Mesenchymal stem cell (in vitro differentiated cells and primary cell): Measurements from ENCODE around the gene CAMK1D.
A peak's percentile ranks its signal among the peaks of the same experiment; 100 is the strongest.

Experiments
- DNase-seq: peaks from one replicate; pipeline ENCODE4 v3.0.0-alpha.2; 2013
- H2AFZ ChIP-seq: one replicate; pipeline ENCODE4 v1.6.1; 2013; ENCODE audit warnings: low read depth, mild to moderate bottlenecking, control low read depth, inconsistent platforms, low read length, moderate library complexity
- H2AK5ac ChIP-seq: 2 replicates; pipeline ENCODE4 v1.6.1; 2013; ENCODE audit warnings: low read length, moderate library complexity, mild to moderate bottlenecking, inconsistent platforms; ENCODE audit not compliant: severe bottlenecking
- H2BK120ac ChIP-seq: one replicate; pipeline ENCODE4 v1.6.1; 2013; ENCODE audit warnings: low read depth, mild to moderate bottlenecking, inconsistent platforms, low read length, moderate library complexity
- H2BK12ac ChIP-seq, 2 experiments: one replicate each; pipeline ENCODE4 v1.6.1; 2013; ENCODE audit warnings: inconsistent platforms in 2 of 2, low read length in 2 of 2, mild to moderate bottlenecking in 2 of 2, moderate library complexity in 2 of 2, control low read depth in 1 of 2
- H2BK15ac ChIP-seq: one replicate; pipeline ENCODE4 v1.6.1; 2013; ENCODE audit warnings: mild to moderate bottlenecking, low read depth, inconsistent platforms; ENCODE audit not compliant: poor library complexity, severe bottlenecking
- H2BK5ac ChIP-seq: 2 replicates; pipeline ENCODE4 v1.6.1; 2013; ENCODE audit warnings: low read depth, mild to moderate bottlenecking, low read length, control low read depth, inconsistent platforms; ENCODE audit not compliant: poor library complexity, severe bottlenecking
- H3K14ac ChIP-seq, 2 experiments: one replicate each; pipeline ENCODE4 v1.6.1; 2013; ENCODE audit warnings: inconsistent platforms in 2 of 2, low read length in 2 of 2, control low read depth in 1 of 2, mild to moderate bottlenecking in 1 of 2, moderate library complexity in 1 of 2
- H3K18ac ChIP-seq, 2 experiments: one replicate each; pipeline ENCODE4 v1.6.1; 2013; ENCODE audit warnings: inconsistent platforms in 2 of 2, low read length in 2 of 2, control low read depth in 1 of 2, low read depth in 1 of 2, mild to moderate bottlenecking in 1 of 2
- H3K23ac ChIP-seq, 2 experiments: one replicate each; pipeline ENCODE4 v1.6.1; 2013; ENCODE audit warnings: inconsistent platforms in 2 of 2, low read length in 2 of 2, mild to moderate bottlenecking in 2 of 2, moderate library complexity in 2 of 2, control low read depth in 1 of 2
- H3K27ac ChIP-seq: 2 replicates; pipeline ENCODE4 v1.5.1; 2013; ENCODE audit warnings: mild to moderate bottlenecking, moderate library complexity, low read length, control low read depth, inconsistent platforms; ENCODE audit not compliant: poor library complexity, severe bottlenecking
- H3K27me3 ChIP-seq, 2 experiments: 2 replicates each; pipeline versions ENCODE4 v1.6.1 to v1.7.0; 2013; ENCODE audit warnings: low read length in 2 of 2, mild to moderate bottlenecking in 2 of 2, moderate library complexity in 2 of 2, control low read depth in 1 of 2, inconsistent platforms in 1 of 2; ENCODE audit not compliant: control insufficient read depth in 1 of 2, insufficient read depth in 1 of 2
- H3K36me3 ChIP-seq, 2 experiments: 2 replicates each; pipeline versions ENCODE4 v1.6.1 to v1.7.0; 2013; ENCODE audit warnings: low read length in 2 of 2, control low read depth in 1 of 2, inconsistent platforms in 1 of 2, low read depth in 1 of 2, mild to moderate bottlenecking in 1 of 2; ENCODE audit not compliant: insufficient read depth in 2 of 2, control insufficient read depth in 1 of 2
- H3K4ac ChIP-seq, 2 experiments: one replicate each; pipeline ENCODE4 v1.6.1; 2013; ENCODE audit warnings: inconsistent platforms in 2 of 2, low read length in 2 of 2, mild to moderate bottlenecking in 2 of 2, moderate library complexity in 2 of 2, control low read depth in 1 of 2, low read depth in 1 of 2
- H3K4me1 ChIP-seq: 2 replicates; pipeline ENCODE4 v1.6.1; 2013; ENCODE audit warnings: low read depth, low read length, control low read depth; ENCODE audit not compliant: control insufficient read depth, insufficient read depth
- H3K4me2 ChIP-seq: 2 replicates; pipeline ENCODE4 v1.6.1; 2013; ENCODE audit warnings: low read length, mild to moderate bottlenecking, inconsistent platforms; ENCODE audit not compliant: poor library complexity, severe bottlenecking
- H3K4me3 ChIP-seq, 2 experiments: 2 replicates each; pipeline versions ENCODE4 v1.5.1 to v1.7.0; 2013; ENCODE audit warnings: low read length in 2 of 2, mild to moderate bottlenecking in 2 of 2, control low read depth in 1 of 2, low read depth in 1 of 2; ENCODE audit not compliant: insufficient read depth in 1 of 2
- H3K79me1 ChIP-seq: replicated peaks from 2 replicates; pipeline ENCODE4 v1.6.1; 2013; ENCODE audit warnings: mild to moderate bottlenecking, control low read depth, low read length, inconsistent platforms; ENCODE audit not compliant: poor library complexity, severe bottlenecking
- H3K9ac ChIP-seq: 2 replicates; pipeline ENCODE4 v1.7.0; 2013; ENCODE audit warnings: mild to moderate bottlenecking, low read length, moderate library complexity
- H3K9me3 ChIP-seq: 2 replicates; pipeline ENCODE4 v1.7.0; 2013; ENCODE audit warnings: mild to moderate bottlenecking, low read length; ENCODE audit not compliant: control insufficient read depth
- H4K8ac ChIP-seq: one replicate; pipeline ENCODE4 v1.6.1; 2013; ENCODE audit warnings: inconsistent platforms, mild to moderate bottlenecking, low read length, moderate library complexity
- H4K91ac ChIP-seq: one replicate; pipeline ENCODE4 v1.6.1; 2013; ENCODE audit warnings: mild to moderate bottlenecking, low read length, inconsistent platforms
- WGBS: methylation state at CpG from one replicate; pipeline ENCODE4 v1.1.7; 2013; ENCODE audit warnings: mixed read lengths; 5-methylcytosine and 5-hydroxymethylcytosine counted together

The CAMK1D gene

GRCh38 chr10:12631787-12632562, 282.6 kb downstream of the CAMK1D start:
- H3K27ac ChIP-seq, result no peak overlapping the region
- DNase-seq, result no peak
- H3K79me1 ChIP-seq, result peaks cover 41% of the 10 kb centered on the region
- no peak overlapping the region for H3K14ac ChIP-seq
- H3K4me2 ChIP-seq, result no peak overlapping the region
- H3K9me3 ChIP-seq, result peaks cover 9% of the 10 kb centered on the region
- no peak overlapping the region for H2BK5ac ChIP-seq
- no peak overlapping the region for H3K23ac ChIP-seq
- H2AFZ ChIP-seq, result no peak overlapping the region
- no peak overlapping the region for H4K8ac ChIP-seq
- no peaks in the 10 kb centered on the region for H3K27me3 ChIP-seq
- H3K36me3 ChIP-seq, result peaks cover 0 to 4% of the 10 kb centered on the region in 2 experiments
- peak overlapping the region; percentile 38 for H2AK5ac ChIP-seq
- no peak overlapping the region for H2BK15ac ChIP-seq
- no peak overlapping the region for H3K4ac ChIP-seq
- no peak overlapping the region for H3K4me3 ChIP-seq
- H3K18ac ChIP-seq, result no peak overlapping the region
- H3K9ac ChIP-seq, result no peak overlapping the region
- no peak overlapping the region for H2BK12ac ChIP-seq
- H3K4me1 ChIP-seq, result peaks cover 14% of the 10 kb centered on the region
- H2BK120ac ChIP-seq, result no peak overlapping the region
- no peak overlapping the region for H4K91ac ChIP-seq
- WGBS, result 93% methylated on average over 11 of the region's 14 CpGs

GRCh38 chr10:12633776-12634620, 284.7 kb downstream of the CAMK1D start:
- H3K4ac ChIP-seq, result no peak overlapping the region
- no peak overlapping the region for H2AK5ac ChIP-seq
- H2BK5ac ChIP-seq, result no peak overlapping the region
- peaks cover 0 to 4% of the 10 kb centered on the region in 2 experiments for H3K36me3 ChIP-seq
- peaks cover 55% of the 10 kb centered on the region for H3K79me1 ChIP-seq
- H3K4me2 ChIP-seq, result no peak overlapping the region
- H3K27ac ChIP-seq, result no peak overlapping the region
- no peak overlapping the region for H3K4me3 ChIP-seq
- WGBS, result 83% methylated on average over 11 of the region's 11 CpGs
- H3K9me3 ChIP-seq, result peaks cover 9% of the 10 kb centered on the region
- no peak overlapping the region for H3K14ac ChIP-seq
- H4K91ac ChIP-seq, result no peak overlapping the region
- H3K4me1 ChIP-seq, result peaks cover 21% of the 10 kb centered on the region
- H4K8ac ChIP-seq, result no peak overlapping the region
- no peak overlapping the region for H3K23ac ChIP-seq
- H2BK12ac ChIP-seq, result no peak overlapping the region
- H3K9ac ChIP-seq, result no peak overlapping the region
- no peak overlapping the region for H2BK15ac ChIP-seq
- H3K27me3 ChIP-seq, result no peaks in the 10 kb centered on the region
- H3K18ac ChIP-seq, result no peak overlapping the region
- no peak overlapping the region for H2AFZ ChIP-seq
- no peak overlapping the region for H2BK120ac ChIP-seq
- DNase-seq, result no peak

- peaks cover 21% of the 10 kb centered on the region for H3K4me1 ChIP-seq
- no peak overlapping the region for H3K4me2 ChIP-seq
- peak overlapping the region; percentile 32 for H3K9ac ChIP-seq
- H2BK120ac ChIP-seq, result no peak overlapping the region
- no peak overlapping the region for H3K27ac ChIP-seq
- peaks cover 56% of the 10 kb centered on the region for H3K79me1 ChIP-seq
- H3K23ac ChIP-seq, result no peak overlapping the region
- no peak overlapping the region for H4K91ac ChIP-seq
- no peak overlapping the region for H3K4me3 ChIP-seq
- no peak overlapping the region for H3K18ac ChIP-seq
- H2AFZ ChIP-seq, result no peak overlapping the region
- no peak overlapping the region for H3K4ac ChIP-seq
- WGBS, result 89% methylated on average over 10 of the region's 10 CpGs
- H3K9me3 ChIP-seq, result peaks cover 9% of the 10 kb centered on the region
- H3K36me3 ChIP-seq, result peaks cover 0 to 4% of the 10 kb centered on the region in 2 experiments
- H2BK5ac ChIP-seq, result no peak overlapping the region
- no peak overlapping the region for H2BK12ac ChIP-seq
- no peak overlapping the region for H2AK5ac ChIP-seq
- no peak overlapping the region for H3K14ac ChIP-seq
- no peak overlapping the region for H4K8ac ChIP-seq
- H3K27me3 ChIP-seq, result no peaks in the 10 kb centered on the region
- H2BK15ac ChIP-seq, result no peak overlapping the region
- peak; percentile 4 for DNase-seq
Measured at GRCh38 chr10:12634621-12634931, 285.2 kb downstream of the CAMK1D start.

- H2AK5ac ChIP-seq, result no peak overlapping the region
- no peaks in the 10 kb centered on the region for H3K27me3 ChIP-seq
- DNase-seq, result peak; percentile 73
- no peak overlapping the region for H2BK12ac ChIP-seq
- H3K23ac ChIP-seq, result no peak overlapping the region
- H2BK5ac ChIP-seq, result no peak overlapping the region
- H3K36me3 ChIP-seq, result peaks cover 0 to 4% of the 10 kb centered on the region in 2 experiments
- no peak overlapping the region for H4K8ac ChIP-seq
- H3K4me1 ChIP-seq, result peaks cover 20% of the 10 kb centered on the region
- no peak overlapping the region for H2BK120ac ChIP-seq
- H3K9ac ChIP-seq, result peak overlapping the region; percentile 32
- H2AFZ ChIP-seq, result no peak overlapping the region
- H3K79me1 ChIP-seq, result peaks cover 54% of the 10 kb centered on the region
- H3K4ac ChIP-seq, result no peak overlapping the region
- H3K4me2 ChIP-seq, result no peak overlapping the region
- peaks cover 9% of the 10 kb centered on the region for H3K9me3 ChIP-seq
- H2BK15ac ChIP-seq, result no peak overlapping the region
- H3K4me3 ChIP-seq, result no peak overlapping the region
- H3K18ac ChIP-seq, result no peak overlapping the region
- no peak overlapping the region for H3K27ac ChIP-seq
- no peak overlapping the region for H4K91ac ChIP-seq
- no peak overlapping the region for H3K14ac ChIP-seq
- 66% methylated on average over 10 of the region's 10 CpGs for WGBS
Measured at GRCh38 chr10:12635127-12635541, 285.8 kb downstream of the CAMK1D start.
